GM13977 (cell line): Measurements from ENCODE around the gene PLCL1.

ENCODE experiments used
- DNase-seq: peaks from one replicate; pipeline ENCODE4 v3.0.0; 2012; ENCODE audit warnings: low spot score
- CTCF ChIP-seq: IDR thresholded peaks from 2 replicates; pipeline ENCODE4 v1.5.1; 2012; ENCODE audit warnings: mild to moderate bottlenecking, control low read depth; ENCODE audit not compliant: insufficient read depth; ENCODE audit errors: extremely low read depth, missing control alignments
- in situ Hi-C: fragments of 300-500 bp; cut with MboI; formaldehyde crosslinking; loops from one replicate; pipeline ENCODE4 v1.12.0; 2022; ENCODE audit warnings: low sequenced_read_pairs, low pct_unique_long_range_greater_than_20kb, mixed read lengths, inconsistent platforms; ENCODE audit not compliant: unreplicated experiment

The PLCL1 gene

DNA sequence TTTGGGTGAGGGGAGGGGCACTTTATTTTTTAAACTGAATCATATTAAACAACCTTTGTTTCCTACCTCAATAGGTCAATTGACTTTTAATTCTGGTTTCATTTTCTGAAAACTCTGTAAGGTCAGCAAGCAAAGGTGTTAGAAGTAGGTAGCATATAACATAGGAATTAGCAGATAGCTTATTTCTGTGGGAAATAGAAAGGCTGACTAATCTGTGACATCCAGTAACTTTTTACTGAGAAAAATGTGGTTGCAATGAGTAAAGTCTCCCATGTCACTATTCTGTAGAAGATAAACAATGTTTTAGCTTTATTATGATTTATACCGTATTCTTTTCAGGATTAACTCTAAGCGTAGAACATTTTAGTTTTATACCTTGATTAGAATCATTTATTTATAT, 240.4 kb downstream of the PLCL1 start:
- in situ Hi-C loops = no loop called here
- DNase-seq = peak; percentile 14
- no peak for TF ChIP-seq CTCF

GRCh38 chr2:198045227-198045626, 240.8 kb downstream of the PLCL1 start:
- in situ Hi-C loops = no loop called here
- no peak for TF ChIP-seq CTCF
- DNase-seq = no peak

GRCh38 chr2:198052741-198053140, 248.3 kb downstream of the PLCL1 start:
- in situ Hi-C loops = no loop called here
- no peak for DNase-seq
- TF ChIP-seq CTCF = no peak

GRCh38 chr2:198053148-198053547, 248.8 kb downstream of the PLCL1 start:
- in situ Hi-C loops = no loop called here
- DNase-seq = no peak

GRCh38 chr2:198053776-198054175, 249.4 kb downstream of the PLCL1 start:
- no peak for DNase-seq
- in situ Hi-C loops = no loop called here
- no peak for TF ChIP-seq CTCF

More at GRCh38 chr2:198053148-198053547, 248.8 kb downstream of the PLCL1 start:
- TF ChIP-seq CTCF = no peak

GRCh38 chr2:198054299-198054698, 249.9 kb downstream of the PLCL1 start:
- peak; percentile 58 for TF ChIP-seq CTCF
- DNase-seq = peak; percentile 29
- in situ Hi-C loops = no loop called here

DNA sequence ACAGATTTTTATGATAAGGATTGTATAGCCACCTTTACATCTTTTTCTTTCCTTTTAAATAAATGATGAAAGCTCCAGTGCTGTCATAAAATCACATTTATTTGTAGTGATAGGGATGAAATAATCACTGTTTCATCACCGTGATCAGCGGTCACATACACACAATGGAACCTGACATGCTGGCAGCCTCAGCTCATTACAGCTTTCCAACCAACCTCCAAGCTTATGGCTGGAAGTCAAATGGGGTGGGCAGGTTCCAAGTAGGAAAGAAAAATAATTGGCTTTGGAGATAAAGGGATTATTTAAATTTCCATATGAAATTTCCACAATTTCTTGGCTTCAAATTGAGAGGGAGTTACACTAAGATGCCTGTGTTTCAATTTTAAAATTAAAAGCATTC, 251.3 kb downstream of the PLCL1 start:
- DNase-seq = no peak
- TF ChIP-seq CTCF = no peak
- in situ Hi-C loops = no loop called here
